B cell (primary cell): ENCODE measurements around the gene ZNF358. TPM values are rescaled to one million over a fixed set of nuclear protein-coding genes. Genes with fewer than 3 reads are reported as not detected.

Experiments used
- ATAC-seq: fragments of 200-7000 bp; cut with Tn5 transposase; one replicate; pipeline ENCODE4 v1.10.0; 2021; ENCODE audit warnings: low read depth, mild to moderate bottlenecking, moderate number of reproducible peaks, moderate library complexity
- CTCF ChIA-PET: fragments of 350-600 bp; sonication (Branson Sonifier 250); formaldehyde crosslinking; loops from one replicate; lab custom pipeline; 2021; ENCODE audit warnings: antibody characterized with exemption, inconsistent platforms; lab: Charles Lee
- POLR2A ChIA-PET: fragments of 350-600 bp; sonication (Branson Sonifier 250); formaldehyde crosslinking; loops from one replicate; lab custom pipeline; 2021; ENCODE audit warnings: antibody characterized with exemption; lab: Charles Lee
- DNase-seq: peaks from one replicate; pipeline ENCODE4 v3.0.0; 2013
- H2AFZ ChIP-seq: 2 replicates; pipeline ENCODE4 v1.6.1; 2012; ENCODE audit warnings: mild to moderate bottlenecking, low read depth, low read length; ENCODE audit not compliant: insufficient read depth, poor library complexity, severe bottlenecking
- H3K27ac ChIP-seq, 2 donors: 1 replicate in 1 of 2; 2 replicates in 1 of 2; pipeline ENCODE4 v1.5.1; 2012 to 2013; ENCODE audit warnings: low read length in 2 of 2, mild to moderate bottlenecking in 2 of 2, moderate library complexity in 1 of 2
- H3K27me3 ChIP-seq, 4 experiments: fragments of 200-600 bp in 1 of 4; sonication (generic) in 1 of 4; replicated peaks in 1 of 4; 1 replicate in 2 of 4; 2 replicates in 2 of 4; pipeline versions ENCODE4 v1.6.1 to v1.7.0; 2013 to 2016; ENCODE audit warnings: low read length in 3 of 4, mild to moderate bottlenecking in 2 of 4, mixed read lengths in 1 of 4, moderate library complexity in 1 of 4; ENCODE audit not compliant: insufficient read depth in 4 of 4, control insufficient read depth in 3 of 4; ENCODE audit errors: control extremely low read depth in 1 of 4
- H3K36me3 ChIP-seq, 2 experiments: replicated peaks in 1 of 2; 1 replicate in 1 of 2; 2 replicates in 1 of 2; pipeline versions ENCODE4 v1.6.1 to v1.7.1; 2013; ENCODE audit warnings: low read length in 1 of 2; ENCODE audit not compliant: insufficient read depth in 2 of 2, control insufficient read depth in 1 of 2; ENCODE audit errors: control extremely low read depth in 1 of 2, extremely low read depth in 1 of 2
- H3K4me1 ChIP-seq, 2 donors: fragments of 200-600 bp in 1 of 2; sonication (generic) in 1 of 2; 1 replicate in 1 of 2; 2 replicates in 1 of 2; pipeline versions ENCODE4 v1.5.1 to v1.6.1; 2013 to 2017; ENCODE audit warnings: low read length in 2 of 2; ENCODE audit not compliant: control insufficient read depth in 2 of 2, insufficient read depth in 2 of 2
- H3K4me2 ChIP-seq: replicated peaks from 2 replicates; pipeline ENCODE3; 2012; ENCODE audit warnings: mild to moderate bottlenecking, low read depth, low read length; ENCODE audit not compliant: poor library complexity, severe bottlenecking
- H3K4me3 ChIP-seq, 5 experiments: fragments of 200-600 bp in 1 of 5; sonication (generic) in 1 of 5; 1 replicate in 3 of 5; 2 replicates in 2 of 5; pipeline versions ENCODE4 v1.5.1 to v1.7.0; 2011 to 2016; ENCODE audit warnings: low read length in 4 of 5, mild to moderate bottlenecking in 4 of 5, low read depth in 2 of 5, control low read depth in 1 of 5, moderate library complexity in 1 of 5; ENCODE audit not compliant: insufficient read depth in 1 of 5; ENCODE audit errors: control extremely low read depth in 1 of 5, extremely low read depth in 1 of 5
- H3K79me2 ChIP-seq: fragments of 200-600 bp; sonication (generic); one replicate; pipeline ENCODE4 v1.6.0; 2016; ENCODE audit warnings: low read length; ENCODE audit not compliant: control insufficient read depth, insufficient read depth
- H3K9ac ChIP-seq: fragments of 200-600 bp; sonication (generic); 2 replicates; pipeline ENCODE4 v1.6.1; 2017; ENCODE audit warnings: mild to moderate bottlenecking, low read length, moderate library complexity
- H3K9me3 ChIP-seq, 3 donors: one replicate each; pipeline versions ENCODE4 v1.6.1 to v1.7.1; 2013; ENCODE audit warnings: low read length in 2 of 3; ENCODE audit not compliant: control insufficient read depth in 2 of 3, insufficient read depth in 1 of 3; ENCODE audit errors: control extremely low read depth in 1 of 3
- H4K20me1 ChIP-seq: 2 replicates; pipeline ENCODE4 v1.6.0; 2012; ENCODE audit warnings: mild to moderate bottlenecking, low read length; ENCODE audit not compliant: insufficient read depth, control insufficient read depth, poor library complexity, severe bottlenecking
- H3K27ac Mint-ChIP-seq: one replicate; pipeline ENCODE4 v1.8.0; 2021; ENCODE audit warnings: mixed read lengths
- H3K27me3 Mint-ChIP-seq: one replicate; pipeline ENCODE4 v1.8.0; 2021; ENCODE audit warnings: mixed read lengths
- H3K4me1 Mint-ChIP-seq: one replicate; pipeline ENCODE4 v1.8.0; 2021; ENCODE audit warnings: mixed read lengths
- H3K4me3 Mint-ChIP-seq: one replicate; pipeline ENCODE4 v1.8.0; 2021; ENCODE audit warnings: mixed read lengths
- H3K9me3 Mint-ChIP-seq: one replicate; pipeline ENCODE4 v1.8.0; 2022; ENCODE audit warnings: mixed read lengths; ENCODE audit not compliant: insufficient read depth
- CTCF ChIP-seq: fragments of 200-600 bp; IDR thresholded peaks from one replicate; pipeline ENCODE4 v1.8.0; 2022; ENCODE audit warnings: antibody characterized with exemption, mild to moderate bottlenecking
- EZH2 ChIP-seq: IDR thresholded peaks from 2 replicates; pipeline ENCODE4 v1.6.1; 2012; ENCODE audit warnings: borderline replicate concordance, low read depth, mild to moderate bottlenecking, moderate library complexity, low read length; ENCODE audit not compliant: insufficient read depth, poor library complexity, severe bottlenecking
- WGBS: methylation state at CpG from one replicate; pipeline ENCODE4 v1.1.5; 2013; ENCODE audit warnings: missing lambda C conversion rate; ENCODE audit not compliant: insufficient coverage; 5-methylcytosine and 5-hydroxymethylcytosine counted together
- intact Hi-C: fragments of 100-400 bp; cut with micrococcal nuclease; formaldehyde crosslinking; loops from one replicate; pipeline ENCODE4 v1.10.0; 2022
- polyA plus RNA-seq: library from polyadenylated mRNA; depleted of rRNA; stranded (reverse); fragments of >200 nt; gene quantifications from 2 replicates; pipeline ENCODE4 v1.2.3, GENCODE V29; 2012
- small RNA-seq: library from RNA; depleted of rRNA; stranded (forward); fragments of <200 nt; gene quantifications from one replicate; pipeline ENCODE3, GENCODE V24; 2012; ENCODE audit warnings: low replicate concordance, low read depth; ENCODE audit not compliant: insufficient read length
- total RNA-seq, 2 donors: library from RNA; stranded (reverse); fragments of 120-200 nt in 1 of 2; gene quantifications; 1 replicate in 1 of 2; 2 replicates in 1 of 2; pipeline versions ENCODE4 v1.2.3 to v1.2.4, GENCODE V29; 2013 to 2022

The ZNF358 gene
- total and polyA plus RNA-seq, 2 donors (not counting 1 experiment from before 2014, with no cell fraction given) = 8.5 to 17.5 TPM

DNA sequence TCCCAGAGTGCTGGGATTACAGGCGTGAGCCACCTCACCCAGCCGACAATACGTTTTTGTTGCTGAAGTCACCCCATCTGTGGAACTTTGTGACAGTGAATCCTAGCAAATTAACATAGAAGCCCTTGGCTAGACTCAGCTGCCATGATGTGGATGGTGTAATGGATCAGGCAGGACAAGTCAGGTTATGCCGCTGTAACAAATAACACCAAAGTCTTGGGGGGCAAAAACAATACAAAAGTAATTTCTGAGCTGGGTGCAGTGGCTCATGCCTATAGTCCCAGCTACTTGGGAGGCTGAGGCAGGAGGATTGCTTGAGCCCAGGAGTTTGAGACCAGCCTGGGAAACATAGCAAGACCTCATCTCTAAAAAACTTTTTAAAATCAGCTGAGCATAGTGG is 49.0 kb downstream of the ZNF358 start:
- Mint-ChIP-seq H3K27ac (no peak overlapping the region), H3K4me1 (peaks cover 2% of the 10 kb centered on the region), H3K27me3 (no peaks in the 10 kb centered on the region), H3K9me3 (peaks cover 4% of the 10 kb centered on the region), H3K4me3 (no peak overlapping the region)
- Histone ChIP-seq H3K9ac (no peak overlapping the region), H3K79me2 (no peaks in the 10 kb centered on the region), H3K27me3 (no peaks in the 10 kb centered on the region), H3K4me1 (no peaks in the 10 kb centered on the region), H3K9me3 (peaks cover 0 to 7% (median 0%) of the 10 kb centered on the region in 3 donors), H3K4me2 (no peak overlapping the region), H4K20me1 (no peaks in the 10 kb centered on the region), H2AFZ (no peak overlapping the region), H3K36me3 (peaks cover 0 to 10% of the 10 kb centered on the region in 2 experiments), H3K27ac (no peak overlapping the region), H3K4me3 (no peak overlapping the region)
- TF ChIP-seq CTCF (no peak), EZH2 (no peak)
- CTCF ChIA-PET = no interaction called here
- POLR2A ChIA-PET = no interaction called here
- intact Hi-C loops = loop anchor here (5.0 kb wide), 1 partner anchor 587 kb away; no protein-coding TSS in a partner anchor
- WGBS = 100% methylated on average over 3 of the region's 4 CpGs
- DNase-seq = no peak
- no peak for ATAC-seq

DNA sequence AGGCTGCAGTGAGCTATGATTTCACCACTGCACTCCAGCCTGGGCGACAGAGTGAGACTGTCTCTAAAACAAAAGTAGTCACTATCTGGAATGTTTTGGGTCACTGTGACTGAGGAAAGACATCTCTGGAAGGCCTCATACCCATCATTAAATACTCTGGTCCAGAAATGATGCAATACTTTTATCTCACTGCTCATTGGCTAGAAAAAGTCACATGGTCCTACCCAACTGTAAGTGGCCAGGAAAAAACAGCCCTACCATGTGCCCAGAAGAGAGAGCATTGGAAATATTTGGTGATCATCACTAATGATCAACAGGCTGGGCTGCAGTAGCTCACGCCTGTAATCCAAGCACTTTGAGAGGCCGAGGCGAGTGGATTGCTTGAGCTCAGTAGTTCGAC is 49.4 kb downstream of the ZNF358 start:
- no peak for TF ChIP-seq CTCF
- TF ChIP-seq EZH2 = no peak
- 100% methylated on average over 1 of the region's 5 CpGs for WGBS
- no peak for ATAC-seq
- no peak overlapping the region for H3K9ac ChIP-seq
- intact Hi-C loops = loop anchor here (5.0 kb wide), 1 partner anchor 587 kb away; no protein-coding TSS in a partner anchor
- H2AFZ ChIP-seq = no peak overlapping the region
- H3K9me3 Mint-ChIP-seq = peaks cover 1% of the 10 kb centered on the region
- no peaks in the 10 kb centered on the region for H3K4me1 ChIP-seq
- no peaks in the 10 kb centered on the region for H3K27me3 Mint-ChIP-seq
- no peaks in the 10 kb centered on the region for H3K27me3 ChIP-seq
- H3K79me2 ChIP-seq = no peaks in the 10 kb centered on the region
- H4K20me1 ChIP-seq = no peaks in the 10 kb centered on the region
- H3K4me3 ChIP-seq = no peak overlapping the region
- POLR2A ChIA-PET = no interaction called here
- no peak for DNase-seq
- peaks cover 0 to 7% of the 10 kb centered on the region in 2 experiments for H3K36me3 ChIP-seq
- no peak overlapping the region for H3K4me3 Mint-ChIP-seq
- H3K4me1 Mint-ChIP-seq = peaks cover 2% of the 10 kb centered on the region
- H3K4me2 ChIP-seq = no peak overlapping the region
- CTCF ChIA-PET = interaction anchor here (1.1 kb wide), 1 partner anchor 19 kb away, joined by 3 read pairs; no protein-coding TSS in a partner anchor
- H3K27ac Mint-ChIP-seq = no peak overlapping the region
- peaks cover 0 to 6% (median 0%) of the 10 kb centered on the region in 3 donors for H3K9me3 ChIP-seq
- H3K27ac ChIP-seq = no peak overlapping the region

Small RNA genes within 50 kb of the gene (small RNA-seq; reads per million reads assigned to genes)
- not detected for gene AC008878.2

Other genes starting within 250 kb of the ZNF358 start
- gene INSR, start 221.7 kb upstream of the ZNF358 start, total RNA-seq = 6.3 and 8.8 TPM in 2 replicates
- 1.4 and 2.4 TPM in 2 replicates for gene INSR, start 221.7 kb upstream of the ZNF358 start, polyA plus RNA-seq
- 86.8 and 94.9 TPM in 2 replicates for gene ARHGEF18, start 167.2 kb upstream of the ZNF358 start, total RNA-seq
- gene ARHGEF18, start 167.2 kb upstream of the ZNF358 start, polyA plus RNA-seq = 74.0 and 98.0 TPM in 2 replicates
- gene PEX11G, start 27.1 kb upstream of the ZNF358 start, total RNA-seq = 0.62 and 0.68 TPM in 2 replicates
- 0.13 and 0.40 TPM in 2 replicates for gene PEX11G, start 27.1 kb upstream of the ZNF358 start, polyA plus RNA-seq
- gene MCOLN1, start 6.5 kb downstream of the ZNF358 start, total RNA-seq = 12.5 TPM in 2 replicates
- gene MCOLN1, start 6.5 kb downstream of the ZNF358 start, polyA plus RNA-seq = 17.3 and 19.0 TPM in 2 replicates
- 149 and 165 TPM in 2 replicates for gene PNPLA6, start 19.6 kb downstream of the ZNF358 start, total RNA-seq
- gene PNPLA6, start 19.6 kb downstream of the ZNF358 start, polyA plus RNA-seq = 88.3 and 102 TPM in 2 replicates
- 1.3 and 1.9 TPM in 2 replicates for gene CAMSAP3, start 79.8 kb downstream of the ZNF358 start, total RNA-seq
- gene CAMSAP3, start 79.8 kb downstream of the ZNF358 start, polyA plus RNA-seq = 0.89 and 1.0 TPM in 2 replicates
- gene XAB2, start 113.4 kb downstream of the ZNF358 start, total RNA-seq = 62.7 and 64.2 TPM in 2 replicates
- 93.8 and 110 TPM in 2 replicates for gene XAB2, start 113.4 kb downstream of the ZNF358 start, polyA plus RNA-seq
- 89.1 and 100 TPM in 2 replicates for gene PET100, start 113.7 kb downstream of the ZNF358 start, total RNA-seq
- 31.3 and 75.9 TPM in 2 replicates for gene PET100, start 113.7 kb downstream of the ZNF358 start, polyA plus RNA-seq
- 7.6 and 9.3 TPM in 2 replicates for gene PCP2, start 117.6 kb downstream of the ZNF358 start, total RNA-seq
- gene PCP2, start 117.6 kb downstream of the ZNF358 start, polyA plus RNA-seq = 5.6 and 6.5 TPM in 2 replicates
- 208 and 222 TPM in 2 replicates for gene STXBP2, start 121.0 kb downstream of the ZNF358 start, total RNA-seq
- gene STXBP2, start 121.0 kb downstream of the ZNF358 start, polyA plus RNA-seq = 226 and 409 TPM in 2 replicates
- gene RETN, start 152.9 kb downstream of the ZNF358 start, total RNA-seq = not detected in 2 replicates
- gene RETN, start 152.9 kb downstream of the ZNF358 start, polyA plus RNA-seq = not detected in 2 replicates
- not detected in 2 replicates for gene MCEMP1, start 161.0 kb downstream of the ZNF358 start, total RNA-seq
- gene MCEMP1, start 161.0 kb downstream of the ZNF358 start, polyA plus RNA-seq = 0.57 and 1.6 TPM in 2 replicates
- gene TRAPPC5, start 164.7 kb downstream of the ZNF358 start, total RNA-seq = 61.2 and 61.5 TPM in 2 replicates
- 42.0 and 64.9 TPM in 2 replicates for gene TRAPPC5, start 164.7 kb downstream of the ZNF358 start, polyA plus RNA-seq
- 16.3 and 17.1 TPM in 2 replicates for gene FCER2, start 186.0 kb downstream of the ZNF358 start, total RNA-seq
- 419 and 497 TPM in 2 replicates for gene FCER2, start 186.0 kb downstream of the ZNF358 start, polyA plus RNA-seq
- gene CLEC4G, start 216.0 kb downstream of the ZNF358 start, total RNA-seq = not detected in 2 replicates
- gene CLEC4G, start 216.0 kb downstream of the ZNF358 start, polyA plus RNA-seq = 0.58 and 1.3 TPM in 2 replicates
- not detected in 2 replicates for gene CD209, start 231.4 kb downstream of the ZNF358 start, total RNA-seq
- gene CD209, start 231.4 kb downstream of the ZNF358 start, polyA plus RNA-seq = 0.10 TPM in 1 of 2 replicates, not detected in the other
- 0.52 TPM in 1 of 2 replicates, not detected in the other for gene CLEC4M, start 247.1 kb downstream of the ZNF358 start, total RNA-seq
- gene CLEC4M, start 247.1 kb downstream of the ZNF358 start, polyA plus RNA-seq = 0.10 TPM in 1 of 2 replicates, not detected in the other